ENCODE measurements around the gene PARP12.

- TF ChIP-seq TCF7L2 (IDR thresholded peaks at IDR 0.05; ENCODE audit: low read depth, low read length): no peak
- no peak for TF ChIP-seq CTCF (CRISPR knock-in tag; IDR thresholded peaks at IDR 0.05)
- no peak for TF ChIP-seq POLR2A (IDR thresholded peaks at IDR 0.05; ENCODE audit: insufficient read depth in 1 of 2, low read depth in 2 of 2, low read length in 2 of 2)
- no peak for TF ChIP-seq GZF1 (CRISPR knock-in tag; IDR thresholded peaks at IDR 0.05)
- no peak for TF ChIP-seq ZNF414 (CRISPR knock-in tag; IDR thresholded peaks at IDR 0.05)
Observed at GRCh38 chr7:140044251-140044650, 18.5 kb downstream of the PARP12 start.
